OCI-M2 (cell line): ENCODE measurements around the gene SULT1A2.
"Not testable (repeated sequence)": the region's sequence is repeated elsewhere in the genome, so short reads cannot be mapped to it uniquely, and the experiment has no call there.

ENCODE experiments used
- DNase-seq: peaks from one replicate; lab custom pipeline; 2025; ENCODE audit not compliant: unreplicated experiment; lab: John Stamatoyannopoulos, UW

SULT1A2 gene

DNA sequence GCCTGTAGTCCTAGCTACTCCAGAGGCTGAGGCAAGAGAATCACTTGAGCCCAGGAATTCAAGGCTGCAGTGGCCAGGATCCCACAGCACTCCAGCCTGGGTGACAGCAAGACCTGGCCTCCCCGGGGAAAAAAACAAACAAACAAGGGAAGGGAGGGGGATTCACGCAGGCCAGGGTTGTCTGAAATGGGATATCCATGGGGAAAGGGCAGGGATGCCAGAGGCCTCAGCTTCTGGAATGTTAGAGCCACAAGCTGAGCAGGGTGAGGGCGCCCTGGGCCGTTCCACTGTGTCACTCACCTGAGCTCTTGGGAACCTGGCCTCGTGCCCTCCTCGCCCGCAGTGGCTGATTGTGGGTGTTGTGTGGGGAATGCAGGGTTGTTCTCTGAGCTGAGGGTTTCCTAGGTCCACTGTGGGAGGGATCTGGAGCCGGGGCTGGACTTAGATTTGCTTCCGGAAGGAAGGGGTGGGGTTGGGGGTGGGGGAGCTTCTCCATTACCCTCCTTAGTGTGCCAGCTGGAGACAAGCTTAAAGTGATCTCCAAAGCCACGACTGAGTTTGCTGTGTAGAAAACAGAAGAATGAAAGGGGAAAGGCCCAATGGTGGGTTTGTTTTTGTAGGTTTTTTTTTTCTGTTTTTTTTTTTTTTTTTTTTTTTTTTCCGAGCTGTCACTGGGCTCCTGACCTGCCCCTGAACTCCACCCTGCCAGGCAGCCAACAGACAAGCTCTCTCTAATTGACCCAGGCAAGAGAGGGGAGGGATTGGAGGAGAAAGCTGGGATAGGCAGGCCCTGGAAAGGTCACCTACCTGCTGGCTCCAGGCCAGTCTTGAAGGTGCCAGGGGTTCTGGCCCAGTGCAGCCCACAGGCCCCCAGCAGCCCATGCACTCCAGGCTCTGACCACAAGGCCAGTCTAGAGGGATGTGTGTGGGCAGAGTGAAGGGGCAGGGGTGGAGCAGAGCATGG lies 13.1 kb upstream of the SULT1A2 start, which contains the start of gene SULT1A1:
Gene SULT1A1 (minus strand): TSS at position 414 of the 964 bp plus-strand sequence. CDS start 1,189 bp downstream, outside the sequence.
- DNase-seq, result no peak

DNA sequence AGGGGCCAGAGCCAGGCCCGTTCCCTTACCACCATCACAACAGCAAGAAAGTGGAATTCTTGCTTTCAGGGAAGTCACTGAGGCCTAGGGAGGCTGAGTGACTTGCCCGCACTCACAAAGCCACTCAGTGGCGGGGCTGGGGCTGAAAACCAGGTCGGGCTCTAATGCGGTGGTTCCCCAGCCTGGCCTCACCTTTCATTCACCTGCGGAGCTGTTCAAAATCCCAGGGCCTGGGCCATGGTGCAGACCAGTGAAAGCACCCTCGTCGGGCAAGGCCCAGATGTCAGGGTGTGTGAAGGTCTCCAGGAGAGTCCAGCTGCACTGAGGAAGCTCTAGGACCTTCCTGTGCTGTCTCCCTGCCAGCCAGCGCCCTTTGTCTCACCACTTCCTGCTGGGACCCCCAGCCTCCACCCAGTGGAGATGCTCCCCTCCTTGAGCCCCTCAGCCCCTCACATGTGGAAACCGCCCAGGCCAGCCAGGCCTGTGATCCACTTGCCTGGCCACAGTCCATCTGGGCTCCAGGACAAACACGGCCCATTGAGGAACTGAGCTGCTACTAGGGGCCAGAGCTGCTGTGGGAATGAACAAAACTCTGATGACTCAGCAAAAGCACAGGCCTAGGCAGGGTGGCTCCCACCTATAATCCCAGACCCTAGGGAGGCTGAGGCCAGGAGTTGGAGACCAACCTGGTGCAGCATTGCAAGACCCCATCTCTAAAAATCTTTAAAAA lies 12.2 kb upstream of the SULT1A2 start:
- not testable (repeated sequence) for DNase-seq

- not testable (repeated sequence) for DNase-seq
Measured at GRCh38 chr16:28608496-28608808, 11.6 kb upstream of the SULT1A2 start.

- DNase-seq, result not testable (repeated sequence)
Measured at GRCh38 chr16:28607681-28608495, 11.0 kb upstream of the SULT1A2 start.

GRCh38 chr16:28607116-28607623 lies 10.3 kb upstream of the SULT1A2 start:
- no peak for DNase-seq

DNA sequence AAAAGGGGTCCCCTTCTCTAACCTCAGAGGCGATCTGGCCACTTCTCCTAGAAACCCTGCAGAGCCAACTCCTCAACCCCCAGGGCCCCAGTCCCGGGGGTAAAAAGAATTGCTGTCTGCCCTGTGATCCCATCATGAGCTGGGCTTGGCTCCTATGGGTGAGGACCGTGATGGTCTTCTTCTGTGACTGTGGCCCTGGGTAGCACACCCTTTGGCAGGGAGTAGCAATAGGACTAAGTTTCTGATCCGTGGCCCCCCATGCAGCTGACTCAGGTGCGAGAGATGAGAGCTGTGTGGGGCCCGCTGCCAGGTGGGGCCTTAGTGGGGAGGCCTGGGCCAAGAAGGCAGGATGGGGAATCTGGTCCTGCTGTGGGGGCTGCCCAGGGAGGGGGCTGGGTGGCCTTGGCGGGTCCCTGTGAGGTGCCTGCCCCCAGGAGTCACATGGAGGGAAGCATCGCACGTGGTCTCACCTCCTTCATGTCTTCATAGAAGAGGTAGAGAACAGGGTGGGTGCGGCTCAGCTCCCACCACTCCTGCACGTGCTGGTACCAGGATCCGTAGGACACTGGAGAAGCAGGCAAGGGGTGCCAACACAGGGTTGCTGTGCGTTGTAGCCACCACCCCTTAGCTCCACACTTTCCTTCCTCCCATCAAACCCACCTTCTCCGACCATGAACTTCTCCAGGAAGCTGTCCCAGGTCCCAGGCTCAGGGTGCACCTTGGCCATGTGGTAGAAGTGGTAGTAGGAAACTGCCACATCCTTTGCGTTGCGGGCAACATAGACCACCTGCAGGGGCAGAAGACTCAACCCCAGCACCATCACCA lies 9.7 kb upstream of the SULT1A2 start:
- no peak for DNase-seq

- DNase-seq, result no peak
Measured at GRCh38 chr16:28604186-28604565, 7.3 kb upstream of the SULT1A2 start.

GRCh38 chr16:28603381-28604185 lies 6.7 kb upstream of the SULT1A2 start:
- DNase-seq, result no peak

- no peak for DNase-seq
Measured at GRCh38 chr16:28602529-28602928, 5.7 kb upstream of the SULT1A2 start.

GRCh38 chr16:28602062-28602461 lies 5.2 kb upstream of the SULT1A2 start:
- not testable (repeated sequence) for DNase-seq

- not testable (repeated sequence) for DNase-seq
Measured at GRCh38 chr16:28601589-28601988, 4.7 kb upstream of the SULT1A2 start.

GRCh38 chr16:28600965-28601364 lies 4.1 kb upstream of the SULT1A2 start:
- not testable (repeated sequence) for DNase-seq

DNA sequence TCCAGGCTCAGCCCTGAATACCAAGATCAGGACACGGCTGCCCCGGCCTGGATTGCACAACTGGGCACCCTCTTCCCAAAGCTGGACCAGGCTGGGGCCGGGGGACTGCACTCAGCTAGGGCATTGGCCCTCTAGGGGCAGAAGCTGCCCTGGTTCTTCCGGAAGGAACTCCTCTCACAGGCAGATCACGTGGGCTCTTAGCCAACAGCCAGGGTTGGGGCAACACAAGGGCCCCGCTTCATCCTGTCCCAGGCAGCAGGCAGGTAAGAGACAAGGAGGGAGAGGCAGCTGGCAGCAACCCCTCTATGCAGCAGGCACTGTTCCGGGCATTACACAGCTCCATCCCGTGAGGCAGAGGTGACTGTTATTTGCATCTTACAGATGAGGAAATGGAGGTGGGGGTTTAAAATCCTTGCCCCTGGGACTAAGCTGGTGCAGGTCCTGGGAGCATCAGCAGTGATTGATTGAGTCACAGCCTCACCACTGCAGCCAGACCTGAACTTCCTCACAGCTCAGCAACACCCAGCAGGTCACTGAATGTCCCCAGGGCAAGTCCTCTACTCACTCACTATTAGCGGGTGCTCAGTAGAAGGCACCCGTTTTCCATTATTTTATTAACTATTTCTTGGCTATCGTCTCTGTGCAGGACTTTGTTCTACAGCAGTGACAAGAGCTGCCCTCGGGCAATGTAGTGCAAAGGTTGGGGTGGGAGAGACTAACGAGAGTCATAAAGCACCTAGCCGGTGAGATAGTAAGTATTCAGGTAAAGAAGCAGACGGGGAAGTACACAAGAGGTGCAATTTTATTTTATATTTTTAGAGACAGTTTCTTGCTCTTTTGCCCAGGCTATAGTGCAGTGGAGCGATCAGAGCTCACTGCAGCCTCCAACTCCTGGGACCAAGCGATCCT lies 2.8 kb upstream of the SULT1A2 start:
- DNase-seq, result not testable (repeated sequence)

GRCh38 chr16:28597692-28598261 lies 927 bp upstream of the SULT1A2 start:
- DNase-seq, result no peak

DNA sequence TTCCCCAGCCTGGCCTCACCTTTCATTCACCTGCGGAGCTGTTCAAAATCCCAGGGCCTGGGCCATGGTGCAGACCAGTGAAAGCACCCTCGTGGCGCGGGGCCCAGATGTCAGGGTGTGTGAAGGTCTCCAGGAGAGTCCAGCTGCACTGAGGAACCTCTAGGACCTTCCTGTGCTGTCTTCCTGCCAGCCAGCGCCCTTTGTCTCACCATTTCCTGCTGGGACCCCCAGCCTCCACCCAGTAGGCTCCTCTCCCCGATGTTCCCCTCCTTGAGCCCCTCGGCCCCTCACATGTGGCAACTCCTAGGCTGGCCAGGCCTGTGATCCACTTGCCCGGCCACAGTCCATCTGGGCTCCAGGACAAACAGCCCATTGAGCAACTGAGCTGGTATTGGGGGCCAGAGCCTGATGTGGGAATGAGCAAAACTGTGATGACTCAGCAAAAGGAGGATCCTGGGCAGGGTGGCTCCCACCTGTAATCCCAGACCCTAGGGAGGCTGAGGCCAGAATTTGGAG lies 677 bp downstream of the SULT1A2 start:
- DNase-seq, result no peak

GRCh38 chr16:28595451-28595850 lies 1.4 kb downstream of the SULT1A2 start:
- DNase-seq, result not testable (repeated sequence)

- no peak for DNase-seq
Measured at GRCh38 chr16:28592979-28593553, 3.8 kb downstream of the SULT1A2 start.
